GM18870 (cell line): Measurements from ENCODE around the gene SLC29A2.

ENCODE experiments used
- ATAC-seq: cut with Tn5 transposase; IDR thresholded peaks from one replicate; pipeline ENCODE4 v1.9.1; 2021; ENCODE audit warnings: moderate library complexity; ENCODE audit not compliant: unreplicated experiment

Gene SLC29A2, protein sequence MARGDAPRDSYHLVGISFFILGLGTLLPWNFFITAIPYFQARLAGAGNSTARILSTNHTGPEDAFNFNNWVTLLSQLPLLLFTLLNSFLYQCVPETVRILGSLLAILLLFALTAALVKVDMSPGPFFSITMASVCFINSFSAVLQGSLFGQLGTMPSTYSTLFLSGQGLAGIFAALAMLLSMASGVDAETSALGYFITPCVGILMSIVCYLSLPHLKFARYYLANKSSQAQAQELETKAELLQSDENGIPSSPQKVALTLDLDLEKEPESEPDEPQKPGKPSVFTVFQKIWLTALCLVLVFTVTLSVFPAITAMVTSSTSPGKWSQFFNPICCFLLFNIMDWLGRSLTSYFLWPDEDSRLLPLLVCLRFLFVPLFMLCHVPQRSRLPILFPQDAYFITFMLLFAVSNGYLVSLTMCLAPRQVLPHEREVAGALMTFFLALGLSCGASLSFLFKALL

DNA sequence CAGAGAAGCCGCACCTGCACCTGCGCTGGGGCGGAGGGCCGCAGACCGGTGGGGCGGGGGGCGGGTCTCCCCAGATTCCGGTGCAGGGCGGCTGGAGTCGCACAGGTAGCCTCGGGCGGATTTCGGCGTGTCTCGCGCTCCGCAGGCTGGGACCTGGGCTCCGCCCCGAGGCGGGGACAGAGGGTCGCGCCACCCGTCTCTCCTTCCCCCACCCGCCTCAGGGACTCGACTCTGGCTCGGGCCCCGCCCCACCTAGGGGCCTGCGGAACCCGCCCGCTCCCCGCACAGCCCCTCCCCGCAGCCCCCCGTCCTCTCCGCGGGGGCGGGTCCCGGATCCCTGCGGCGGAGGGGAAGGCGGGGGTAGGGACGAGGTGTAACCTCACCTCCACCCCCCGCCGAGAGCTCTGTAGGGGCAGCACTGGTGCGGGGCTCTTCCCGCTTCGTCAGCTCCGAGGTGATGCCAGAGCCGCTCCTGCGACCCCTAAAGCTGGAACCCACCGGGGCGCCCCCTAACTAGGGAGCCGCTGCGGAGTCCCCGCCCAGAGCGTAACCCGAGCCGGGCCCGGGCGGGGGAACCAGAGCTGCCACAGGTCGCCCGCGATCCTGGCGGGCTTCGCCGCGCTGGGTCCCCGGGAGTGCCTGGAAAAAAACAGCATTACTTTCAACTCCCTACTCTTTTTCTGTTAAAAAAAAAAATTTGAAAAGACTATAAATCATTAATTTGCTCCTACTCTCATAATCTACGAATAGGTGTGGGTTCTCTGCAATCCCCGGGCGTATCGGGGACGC, at the start of gene SLC29A2:
Gene SLC29A2, minus strand, starts transcription at position 134 of the 789 bp plus-strand sequence. CDS start 169 bp downstream, outside the sequence.
- ATAC-seq: no peak

DNA sequence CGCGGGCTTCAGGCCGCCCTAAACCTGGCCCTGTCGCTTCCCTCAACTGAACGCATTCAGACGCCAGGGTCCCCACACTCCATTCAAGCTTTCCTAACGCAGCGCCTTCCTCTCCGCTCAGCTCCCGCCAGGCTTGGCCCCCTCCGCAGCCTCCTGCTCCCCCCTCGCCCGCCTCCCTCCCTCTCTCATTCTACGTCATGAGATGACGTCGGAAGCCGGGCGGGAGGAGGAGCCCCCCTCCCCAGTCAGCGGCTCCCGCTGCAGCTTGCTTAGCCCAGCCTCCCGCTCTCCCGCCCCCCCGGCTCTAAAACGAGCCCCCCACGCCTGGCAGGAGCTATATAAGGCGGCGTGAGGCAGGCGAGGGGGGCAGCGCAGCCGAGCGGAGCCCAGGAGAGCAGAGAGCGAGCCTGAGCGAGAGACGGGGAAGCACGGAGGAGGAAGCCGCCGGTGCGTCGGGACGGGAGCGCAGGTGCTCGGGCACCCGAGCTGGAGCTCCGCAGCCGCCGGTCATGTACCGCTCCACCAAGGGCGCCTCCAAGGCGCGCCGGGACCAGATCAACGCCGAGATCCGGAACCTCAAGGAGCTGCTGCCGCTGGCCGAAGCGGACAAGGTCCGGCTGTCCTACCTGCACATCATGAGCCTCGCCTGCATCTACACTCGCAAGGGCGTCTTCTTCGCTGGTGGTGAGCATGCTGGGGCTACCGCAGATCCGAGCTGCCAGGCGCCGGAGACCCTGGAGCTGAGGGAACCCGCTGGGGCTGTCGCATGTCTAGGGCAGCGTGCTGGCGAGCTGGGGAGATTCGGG, 49.3 kb upstream of the SLC29A2 start, which contains the start of gene NPAS4:
Gene NPAS4, plus strand, starts transcription at position 365 of the 806 bp plus-strand sequence. Its CDS starts 145 bp downstream, at position 510.
- no peak for ATAC-seq

DNA sequence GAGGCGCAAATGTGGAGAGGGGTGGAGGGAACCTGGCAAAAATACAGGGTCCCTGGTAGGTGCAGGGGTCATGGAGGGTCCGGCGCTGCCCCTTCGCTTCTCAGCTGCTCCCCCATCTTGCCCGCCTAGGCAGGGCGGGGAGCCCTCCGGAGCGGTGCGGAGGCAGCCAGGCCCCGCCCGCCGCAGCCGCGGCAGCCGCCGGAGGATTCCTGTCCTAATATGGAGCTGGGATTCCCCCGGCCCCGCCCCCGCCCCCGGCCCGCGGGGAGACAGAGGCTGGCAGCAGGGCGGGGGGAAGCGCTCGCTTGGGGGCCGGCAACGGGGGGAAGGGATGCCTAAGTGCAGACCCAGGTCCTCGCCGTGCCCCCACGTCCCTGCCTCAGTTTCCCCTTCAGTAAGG, 48.3 kb upstream of the SLC29A2 start:
- ATAC-seq: no peak

DNA sequence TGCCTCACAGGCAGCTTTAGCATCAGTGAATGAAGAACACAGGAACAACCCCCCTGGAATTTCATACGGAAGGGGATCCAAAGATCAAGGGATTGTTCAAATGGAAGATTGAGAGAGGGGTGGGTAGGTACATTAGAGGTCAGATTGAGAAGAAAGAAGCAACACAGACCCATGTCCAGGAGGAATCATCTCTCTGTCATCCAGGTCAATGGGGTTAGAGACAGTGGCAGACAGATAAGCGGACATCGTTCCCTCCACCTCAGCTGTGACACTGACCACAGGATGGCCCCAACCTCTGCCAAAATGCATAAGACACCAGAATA, 47.4 kb upstream of the SLC29A2 start:
- ATAC-seq: no peak

DNA sequence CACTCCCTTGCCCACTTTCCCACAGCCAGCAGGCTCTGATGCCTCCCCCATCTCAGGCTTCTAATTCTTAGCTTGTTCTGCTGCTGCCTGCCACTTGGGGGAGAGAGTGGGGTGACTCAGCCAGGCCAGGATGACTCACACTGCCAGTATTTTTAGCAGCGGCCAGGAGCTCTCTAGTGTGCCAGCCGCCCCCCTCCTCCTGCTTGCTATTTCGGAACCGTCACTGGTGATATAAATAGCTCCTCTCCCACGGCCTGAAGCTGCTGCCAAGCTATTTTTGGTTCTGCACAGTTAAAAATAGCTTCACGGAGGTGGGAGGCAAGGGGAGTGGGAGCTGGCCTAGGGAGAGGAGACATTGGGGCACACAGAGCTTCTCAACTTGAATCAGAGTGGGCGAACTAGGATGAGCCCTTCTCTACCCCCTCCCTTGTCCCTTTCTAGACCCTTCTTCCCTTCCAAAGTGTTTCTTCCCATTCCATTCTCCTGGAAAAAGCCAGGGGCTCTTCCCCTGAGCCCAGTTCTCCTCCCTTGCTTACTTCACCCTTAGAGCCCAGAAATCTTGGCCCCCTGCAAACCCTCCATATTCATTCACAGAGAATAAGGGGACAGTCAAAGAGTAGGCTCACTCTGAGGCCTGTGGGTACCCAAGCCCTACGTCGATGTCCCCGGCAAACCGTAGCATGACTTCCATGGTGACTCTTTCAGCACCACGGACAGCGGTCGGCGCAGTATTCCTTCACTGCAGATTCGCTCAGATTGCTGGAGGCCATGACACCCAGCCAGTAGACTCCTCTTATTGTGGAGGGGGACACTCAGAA, 46.8 kb upstream of the SLC29A2 start:
- no peak for ATAC-seq

DNA sequence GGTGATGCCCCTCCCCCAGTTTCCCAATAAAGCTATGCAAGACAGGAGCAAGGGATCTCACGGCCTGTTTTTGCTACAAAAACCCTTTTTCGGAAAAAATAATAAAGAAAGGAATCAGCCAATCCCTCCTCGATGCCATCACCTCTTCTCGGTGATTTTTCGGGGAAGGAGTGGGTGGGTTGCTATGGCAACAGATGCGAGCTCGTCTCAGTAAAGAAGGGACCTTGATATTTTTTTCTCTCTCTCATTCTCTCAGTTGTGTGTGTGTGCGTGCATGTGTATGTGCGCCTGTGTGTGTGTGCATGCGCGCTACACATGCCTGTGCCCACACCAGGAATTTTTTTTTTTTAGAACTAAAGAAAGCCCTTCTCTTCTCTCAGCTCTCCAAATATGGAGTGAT, 45.4 kb upstream of the SLC29A2 start:
- ATAC-seq: no peak

DNA sequence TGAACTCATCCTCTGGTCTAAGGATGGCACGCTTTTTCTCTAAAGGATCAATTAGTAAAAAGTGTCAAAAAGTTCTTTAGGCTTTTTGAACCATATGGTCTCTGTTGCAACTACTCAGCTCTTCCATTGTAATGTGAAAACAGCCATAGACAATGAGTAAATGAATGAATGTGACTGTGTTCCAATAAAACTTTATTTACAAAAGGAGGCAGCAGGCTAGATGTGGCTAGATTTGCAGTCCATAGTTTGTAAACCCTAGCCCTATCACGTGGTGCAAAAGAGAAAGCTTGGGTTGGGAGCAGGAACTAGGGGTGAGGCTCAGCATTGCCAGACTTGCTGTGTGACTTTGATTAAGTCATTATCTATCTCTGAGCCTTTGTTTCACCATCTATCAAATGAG, 43.9 kb upstream of the SLC29A2 start:
- ATAC-seq: no peak

DNA sequence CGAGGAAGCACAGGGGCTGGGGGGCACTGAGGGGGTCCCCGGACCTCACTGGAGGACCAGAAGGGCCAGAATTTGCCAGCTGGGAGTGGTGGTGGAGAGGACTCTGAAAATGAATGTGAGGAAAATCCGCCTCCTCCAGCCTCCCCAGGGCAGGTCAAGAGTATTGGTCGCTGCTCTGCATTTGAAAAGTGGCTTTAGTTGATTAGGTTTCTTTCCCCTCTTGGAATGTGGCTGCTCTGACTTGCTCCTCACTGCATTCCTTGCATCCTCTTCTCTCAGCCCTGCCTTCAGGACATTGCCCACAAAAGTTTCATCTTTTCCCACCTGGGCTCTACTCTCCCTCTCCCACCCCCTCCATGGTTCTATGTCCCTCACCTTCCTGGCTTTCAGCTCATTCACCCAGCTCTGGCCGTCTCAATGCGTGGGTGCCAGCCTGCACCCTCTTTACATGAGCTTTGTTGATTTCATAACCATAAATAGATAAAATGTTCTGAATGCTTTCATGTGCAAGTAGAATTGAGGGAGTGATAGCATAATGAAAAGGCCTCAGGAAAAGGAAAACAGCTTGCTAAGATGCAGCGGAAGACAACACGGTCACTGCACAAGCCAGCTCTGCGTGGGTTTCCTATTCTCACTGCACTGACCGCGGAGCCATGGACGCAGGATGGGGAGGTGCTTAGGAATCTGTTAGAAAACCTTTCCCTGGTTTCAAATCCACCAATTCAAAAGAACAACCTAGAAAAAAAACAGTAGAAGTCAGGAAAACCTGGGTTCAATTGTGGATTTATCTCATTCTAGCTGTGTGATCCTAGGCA, 42.8 kb upstream of the SLC29A2 start:
- no peak for ATAC-seq

DNA sequence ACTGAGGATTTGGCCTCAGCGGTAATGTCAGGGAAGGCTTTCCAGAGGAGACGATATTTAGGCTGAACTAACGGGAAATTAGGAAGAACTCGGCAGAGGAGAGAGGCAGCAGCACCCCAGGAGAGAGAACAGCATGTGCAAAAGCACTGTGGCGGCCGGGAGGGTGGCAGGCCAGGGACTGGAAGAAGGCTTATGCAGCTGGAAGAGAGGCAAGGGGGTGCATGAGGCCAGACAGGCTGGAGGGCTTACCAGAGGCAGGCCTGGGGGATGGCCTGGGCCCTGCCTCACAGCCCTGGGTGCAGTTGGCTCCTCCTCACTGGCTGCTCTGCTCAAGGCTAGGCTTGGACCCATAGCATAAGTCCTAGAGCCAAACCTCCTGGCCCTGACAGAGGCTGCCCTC, 41.6 kb upstream of the SLC29A2 start:
- ATAC-seq: no peak

DNA sequence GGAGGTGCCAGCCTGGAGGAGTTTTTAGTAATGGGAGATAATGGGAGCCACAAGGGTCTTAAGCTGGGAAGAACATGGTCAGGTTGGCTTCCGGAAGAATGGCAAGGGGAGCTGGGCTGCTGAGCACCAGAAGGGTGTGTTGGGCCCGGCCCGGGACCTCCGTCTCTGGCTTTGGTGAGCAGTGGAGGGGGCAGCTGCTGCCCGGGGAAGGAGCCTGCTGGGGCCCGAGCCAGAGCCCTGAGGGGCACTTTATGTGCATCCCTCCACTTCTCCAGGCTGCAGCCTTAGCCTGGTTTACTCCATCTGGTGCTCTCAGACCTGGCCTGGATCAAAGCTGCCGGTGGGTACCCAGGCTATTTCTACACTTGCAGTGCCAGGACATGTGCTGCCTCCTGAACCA, 40.5 kb upstream of the SLC29A2 start:
- no peak for ATAC-seq

DNA sequence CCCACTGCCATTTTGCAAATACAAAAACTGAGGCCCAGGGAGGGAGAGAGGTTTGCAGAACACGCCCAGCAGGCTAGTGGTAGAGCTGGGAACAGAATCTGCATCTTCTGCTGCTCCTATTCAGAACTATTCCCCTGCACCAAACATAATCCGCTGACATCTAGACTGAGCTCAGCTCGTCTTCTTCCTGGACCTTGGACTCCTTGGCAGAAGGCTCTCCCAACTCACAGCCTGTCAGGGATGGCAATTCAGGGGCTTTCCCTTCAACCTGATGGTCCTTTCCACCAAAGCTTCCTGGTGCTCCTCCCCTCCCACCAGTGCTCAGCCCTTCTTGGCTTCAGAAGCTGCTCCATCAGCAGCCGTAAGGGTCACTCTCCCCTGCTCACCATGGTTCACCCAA, 39.8 kb upstream of the SLC29A2 start:
- no peak for ATAC-seq

DNA sequence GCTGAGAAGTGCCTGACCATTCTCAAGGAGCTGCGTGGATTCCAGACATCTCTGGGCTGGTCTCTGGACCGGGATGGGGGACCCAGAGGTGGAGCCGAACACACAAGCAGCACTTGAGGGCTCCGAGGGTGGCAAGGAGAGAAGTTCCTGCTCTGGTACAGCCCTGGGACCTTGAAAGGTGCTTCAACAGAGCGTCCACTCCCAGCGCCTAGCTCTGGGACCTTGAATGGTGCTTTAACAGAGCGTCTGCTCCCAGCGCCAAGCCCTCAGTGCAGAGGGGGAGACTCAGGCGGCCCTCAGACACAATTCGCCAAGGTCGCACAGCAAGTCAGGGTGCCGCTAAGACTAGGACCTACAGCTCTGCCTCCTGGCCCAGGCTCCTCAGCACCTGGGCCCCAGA, 38.6 kb upstream of the SLC29A2 start:
- no peak for ATAC-seq

DNA sequence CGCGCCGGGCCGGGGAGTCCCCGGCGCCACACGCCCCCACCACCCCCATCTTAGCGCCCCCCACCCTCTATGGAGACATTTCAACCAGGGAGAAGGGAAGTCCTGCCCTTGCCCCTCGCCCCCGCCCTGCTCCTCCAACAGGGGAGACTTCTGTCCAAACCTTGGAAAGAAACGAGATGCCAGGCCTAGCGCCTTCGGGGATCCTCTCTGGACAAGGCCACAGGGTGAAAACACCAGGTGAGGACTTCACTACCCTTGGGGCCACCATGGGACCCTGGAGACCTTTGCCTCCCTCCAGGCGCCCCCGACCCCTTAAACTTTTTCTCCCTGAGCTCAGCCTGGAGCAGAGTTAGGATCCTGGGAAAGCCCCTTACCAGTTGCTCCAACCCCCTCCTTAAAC, 37.7 kb upstream of the SLC29A2 start:
- ATAC-seq: no peak

DNA sequence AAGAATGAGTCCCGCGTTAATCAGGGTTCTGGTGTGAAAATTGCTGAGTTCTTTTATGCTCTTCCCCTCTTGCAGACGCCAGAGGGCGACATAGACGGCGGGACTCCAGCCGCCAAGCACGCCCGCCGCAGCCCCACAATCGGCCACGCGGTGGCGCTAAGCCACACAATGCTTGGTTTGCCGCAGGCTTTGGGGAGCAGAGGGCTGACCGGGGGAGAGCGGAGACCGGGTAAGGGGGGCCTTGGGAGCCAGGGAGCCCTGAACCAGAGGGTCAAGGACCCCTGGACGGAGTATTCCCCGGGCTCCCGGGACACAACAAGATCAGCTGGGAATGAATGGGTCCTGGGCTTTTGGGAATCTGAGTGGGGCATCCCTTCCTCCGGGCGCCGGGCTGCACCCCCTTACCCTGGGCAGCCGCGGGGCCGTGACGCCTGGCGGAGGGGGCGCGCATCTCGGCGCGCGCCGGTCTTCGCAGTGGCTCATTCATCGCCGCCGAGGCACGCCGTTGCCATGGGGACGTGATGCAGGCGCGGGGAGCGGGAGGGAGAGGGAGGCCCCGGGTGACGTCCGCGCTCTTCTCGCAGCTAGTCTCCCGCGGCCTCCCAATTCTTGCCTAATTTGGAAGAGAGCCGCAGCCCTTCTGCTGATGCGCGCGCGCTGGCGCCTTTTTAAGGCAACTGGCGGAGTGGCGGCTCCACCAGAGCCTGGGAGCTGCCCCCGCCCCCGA, 37.1 kb upstream of the SLC29A2 start:
- no peak for ATAC-seq

DNA sequence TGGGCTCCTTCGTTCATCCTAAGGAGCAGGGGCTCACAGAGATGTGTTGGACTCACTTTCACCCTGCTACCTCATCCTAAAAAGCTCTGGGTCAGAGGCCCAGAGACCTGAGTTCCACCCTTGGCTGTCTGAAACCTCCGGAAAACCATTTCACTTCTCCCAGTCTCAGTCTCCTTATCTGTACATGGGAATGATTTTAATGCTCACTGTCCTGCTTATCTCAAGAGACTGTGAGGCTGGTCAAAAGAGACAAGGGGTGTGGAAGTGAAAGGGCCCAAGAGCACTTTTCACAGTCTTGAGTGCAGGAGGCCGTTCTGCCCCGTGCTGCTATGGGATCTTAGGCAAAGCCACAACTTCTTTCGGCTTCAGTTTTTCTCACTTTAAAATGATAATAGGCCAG, 36.1 kb upstream of the SLC29A2 start:
- no peak for ATAC-seq

DNA sequence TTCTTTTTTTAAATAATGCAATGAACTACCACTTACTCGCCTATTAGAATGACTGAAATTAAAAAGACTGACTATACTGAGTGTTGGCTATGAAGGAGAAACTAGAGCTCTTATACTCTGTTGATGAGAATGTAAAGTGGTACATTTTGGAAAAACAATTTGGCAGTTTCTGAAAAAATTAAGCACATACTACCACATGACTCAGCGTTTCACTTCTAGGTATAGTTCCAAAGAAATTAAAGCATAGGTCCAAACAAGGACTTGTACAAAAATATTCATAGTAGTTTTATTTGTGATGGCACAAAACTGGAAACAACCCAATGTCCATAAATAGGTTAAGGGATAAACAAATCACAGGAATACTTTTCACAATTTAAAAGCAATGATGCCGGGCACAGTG, 22.4 kb upstream of the SLC29A2 start:
- ATAC-seq: no peak

DNA sequence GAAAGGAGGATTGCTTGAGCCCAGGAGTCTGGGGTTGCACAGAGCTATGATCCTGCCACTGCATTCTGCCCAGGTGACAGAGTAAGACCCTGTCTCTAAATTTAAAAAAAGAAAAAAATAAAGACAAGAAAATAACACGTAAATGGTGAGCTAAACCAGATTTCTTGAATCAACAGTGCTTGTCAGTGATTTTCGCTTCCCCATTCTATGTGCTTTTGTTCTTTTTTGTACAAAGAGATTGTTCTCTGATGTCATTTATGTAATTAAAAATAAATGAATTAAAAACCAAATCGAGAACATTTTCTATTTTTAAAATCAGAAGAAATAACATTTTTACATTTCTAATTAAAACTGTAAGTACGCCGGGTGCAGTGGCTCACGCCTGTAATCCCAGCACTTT, 19.8 kb upstream of the SLC29A2 start:
- ATAC-seq: no peak

DNA sequence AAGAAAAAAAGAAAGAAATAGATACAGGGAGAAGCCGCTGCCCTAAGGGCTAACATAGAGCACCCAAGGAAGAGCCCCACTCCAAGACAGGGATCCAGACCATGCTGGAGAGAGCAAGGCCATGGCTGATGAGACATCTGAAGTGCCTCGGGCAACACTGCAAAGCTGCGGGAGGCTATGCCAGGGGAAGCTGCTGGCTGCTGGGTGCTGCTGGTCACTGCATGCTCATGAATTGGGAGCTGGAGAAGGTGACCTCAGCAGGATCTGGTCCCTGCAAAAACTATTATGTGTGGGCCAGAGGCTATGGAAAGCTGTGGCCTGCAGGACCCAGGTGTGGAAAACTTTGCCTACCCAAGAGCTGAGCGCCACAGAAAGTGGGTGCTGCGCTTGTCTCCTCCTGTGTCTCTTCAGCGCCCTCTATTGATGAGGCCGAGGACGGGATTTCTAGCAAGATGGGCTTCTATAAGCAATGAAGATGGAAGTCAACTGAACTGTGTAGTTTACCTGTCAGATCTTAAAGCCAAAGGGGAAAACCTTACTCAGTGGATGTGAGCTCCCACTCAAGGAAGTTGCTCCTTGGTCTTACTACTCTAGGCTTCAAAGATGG, 17.3 kb upstream of the SLC29A2 start:
- no peak for ATAC-seq
